ENCODE data around the gene GLI2. TPM values are rescaled to one million over a fixed set of nuclear protein-coding genes. Genes with fewer than 3 reads are reported as not detected.
A peak's percentile ranks its signal among the peaks of the same experiment; 100 is the strongest.

Gene GLI2
- polyA plus RNA-seq, 2 of the 4 experiments (the other 2 are of a cell fraction) = 5.6 to 12.5 TPM

- TF ChIP-seq EHF (CRISPR knock-in tag; IDR thresholded peaks at IDR 0.05) (no peak), NR3C1 (IDR thresholded peaks at IDR 0.05) (no peak), SMC3 (IDR thresholded peaks at IDR 0.05) (no peak), FOSL2 (IDR thresholded peaks at IDR 0.05) (no peak), FOSL2 (CRISPR knock-in tag; IDR thresholded peaks at IDR 0.05) (no peak), JUNB (IDR thresholded peaks at IDR 0.05) (no peak), ZC3H11A (IDR thresholded peaks at IDR 0.05) (no peak), RFX5 (IDR thresholded peaks at IDR 0.05) (no peak), FOSB (CRISPR knock-in tag; IDR thresholded peaks at IDR 0.05) (no peak), USF2 (IDR thresholded peaks at IDR 0.05) (no peak)
- ChIA-PET CTCF (interaction anchor here (1.2 to 1.5 kb wide), 3 partner anchors 12 to 356 kb away, joined by 3 to 4 read pairs (median 3); no protein-coding TSS in a partner anchor), POLR2A (no interaction called here)
- Histone ChIP-seq H3K27ac (no peak overlapping the region), H3K4me1 (no peaks in the 10 kb centered on the region), H3K4me3 (no peak overlapping the region), H3K9me3 (no peaks in the 10 kb centered on the region), H3K4me2 (no peak overlapping the region)
- no peak for ATAC-seq
- no peak for FAIRE-seq
- DNase-seq (ENCODE audit: low read depth in 1 of 2, low spot score in 1 of 2) = no peak
- 79% methylated on average over 6 of the region's 8 CpGs for WGBS (ENCODE audit: missing lambda C conversion rate)
Measured at GRCh38 chr2:120715941-120716340, 19.7 kb upstream of the GLI2 start.

- H3K4me1 ChIP-seq = peaks cover 4% of the 10 kb centered on the region
- H3K9me3 ChIP-seq = no peaks in the 10 kb centered on the region
- TF ChIP-seq HOXA7 (CRISPR knock-in tag; IDR thresholded peaks at IDR 0.05) = no peak
- TF ChIP-seq ZC3H11A (IDR thresholded peaks at IDR 0.05) = no peak
- no peak for TF ChIP-seq REST (IDR thresholded peaks at IDR 0.05)
- TF ChIP-seq EHMT2 (IDR thresholded peaks at IDR 0.05; ENCODE audit: low read depth) = no peak
- no peak for TF ChIP-seq CHD4 (IDR thresholded peaks at IDR 0.05; ENCODE audit: borderline replicate concordance)
- TF ChIP-seq USF2 (IDR thresholded peaks at IDR 0.05) = no peak
- POLR2A ChIA-PET = no interaction called here
- no peak overlapping the region for H3K27ac ChIP-seq
- ATAC-seq (peak in 1 of 2 experiments; percentile 10; a peak in 2 of 6 replicates), DNase-seq (ENCODE audit: low read depth in 1 of 2, low spot score in 1 of 2) (no peak), FAIRE-seq (no peak)
- CTCF ChIA-PET = interaction anchor here (1.3 to 4.5 kb wide), 4 partner anchors 13 to 363 kb away, joined by 3 to 24 read pairs (median 6); no protein-coding TSS in a partner anchor
- no peak overlapping the region for H3K4me2 ChIP-seq
- H3K4me3 ChIP-seq = no peak overlapping the region
- WGBS (ENCODE audit: missing lambda C conversion rate) = 79% methylated on average over 7 of the region's 15 CpGs
Measured at GRCh38 chr2:120716641-120717585, 18.8 kb upstream of the GLI2 start.

GRCh38 chr2:120719491-120719890 lies 16.2 kb upstream of the GLI2 start:
- DNase-seq (ENCODE audit: low read depth in 1 of 2, low spot score in 1 of 2) (no peak), ATAC-seq (no peak), FAIRE-seq (no peak)
- peaks cover 19% of the 10 kb centered on the region for H3K4me1 ChIP-seq
- no peak overlapping the region for H3K4me3 ChIP-seq
- ChIA-PET CTCF (interaction anchor here (1.5 to 4.5 kb wide), 2 partner anchors 24 to 360 kb away, joined by 4 to 24 read pairs; no protein-coding TSS in a partner anchor), POLR2A (no interaction called here)
- H3K4me2 ChIP-seq = no peak overlapping the region
- H3K27ac ChIP-seq = no peak overlapping the region
- 86% methylated on average over 7 of the region's 7 CpGs for WGBS (ENCODE audit: missing lambda C conversion rate)
- H3K9me3 ChIP-seq = peaks cover 4% of the 10 kb centered on the region; the same call in 2 of the 3 replicates
- TF ChIP-seq FOXS1 (CRISPR knock-in tag; IDR thresholded peaks at IDR 0.05) (no peak), EHF (CRISPR knock-in tag; IDR thresholded peaks at IDR 0.05) (no peak), BHLHE40 (IDR thresholded peaks at IDR 0.05; ENCODE audit: low read depth, low read length) (no peak), ZNF302 (CRISPR knock-in tag; IDR thresholded peaks at IDR 0.05) (no peak), SMC3 (IDR thresholded peaks at IDR 0.05) (no peak), RNF2 (IDR thresholded peaks at IDR 0.05; ENCODE audit: borderline replicate concordance, low read depth) (no peak), MAZ (IDR thresholded peaks at IDR 0.05; ENCODE audit: borderline replicate concordance, low read depth, low read length) (no peak), CHD2 (IDR thresholded peaks at IDR 0.05; ENCODE audit: low read length, partially characterized antibody) (no peak), ATOH8 (CRISPR knock-in tag; IDR thresholded peaks at IDR 0.05; ENCODE audit: low read depth) (no peak), KDM1A (IDR thresholded peaks at IDR 0.05; ENCODE audit: low read depth) (no peak), JUN (IDR thresholded peaks at IDR 0.05) (no peak), FOSB (CRISPR knock-in tag; IDR thresholded peaks at IDR 0.05) (no peak), HEYL (CRISPR knock-in tag; IDR thresholded peaks at IDR 0.05) (no peak), MYC (IDR thresholded peaks at IDR 0.05; ENCODE audit: borderline replicate concordance, low read length) (no peak), CHD4 (IDR thresholded peaks at IDR 0.05; ENCODE audit: borderline replicate concordance) (no peak), ZFP36 (IDR thresholded peaks at IDR 0.05; ENCODE audit: borderline replicate concordance, partially characterized antibody) (no peak), CBX2 (IDR thresholded peaks at IDR 0.05; ENCODE audit: borderline replicate concordance, low read depth) (no peak)

Data from A549 (cell line).